HG03064 (cell line): ENCODE data around the gene ENKUR.

Experiments used
- ATAC-seq: cut with Tn5 transposase; IDR thresholded peaks from one replicate; pipeline ENCODE4 v1.9.1; 2021; ENCODE audit warnings: low read depth; ENCODE audit not compliant: unreplicated experiment

The ENKUR gene

DNA sequence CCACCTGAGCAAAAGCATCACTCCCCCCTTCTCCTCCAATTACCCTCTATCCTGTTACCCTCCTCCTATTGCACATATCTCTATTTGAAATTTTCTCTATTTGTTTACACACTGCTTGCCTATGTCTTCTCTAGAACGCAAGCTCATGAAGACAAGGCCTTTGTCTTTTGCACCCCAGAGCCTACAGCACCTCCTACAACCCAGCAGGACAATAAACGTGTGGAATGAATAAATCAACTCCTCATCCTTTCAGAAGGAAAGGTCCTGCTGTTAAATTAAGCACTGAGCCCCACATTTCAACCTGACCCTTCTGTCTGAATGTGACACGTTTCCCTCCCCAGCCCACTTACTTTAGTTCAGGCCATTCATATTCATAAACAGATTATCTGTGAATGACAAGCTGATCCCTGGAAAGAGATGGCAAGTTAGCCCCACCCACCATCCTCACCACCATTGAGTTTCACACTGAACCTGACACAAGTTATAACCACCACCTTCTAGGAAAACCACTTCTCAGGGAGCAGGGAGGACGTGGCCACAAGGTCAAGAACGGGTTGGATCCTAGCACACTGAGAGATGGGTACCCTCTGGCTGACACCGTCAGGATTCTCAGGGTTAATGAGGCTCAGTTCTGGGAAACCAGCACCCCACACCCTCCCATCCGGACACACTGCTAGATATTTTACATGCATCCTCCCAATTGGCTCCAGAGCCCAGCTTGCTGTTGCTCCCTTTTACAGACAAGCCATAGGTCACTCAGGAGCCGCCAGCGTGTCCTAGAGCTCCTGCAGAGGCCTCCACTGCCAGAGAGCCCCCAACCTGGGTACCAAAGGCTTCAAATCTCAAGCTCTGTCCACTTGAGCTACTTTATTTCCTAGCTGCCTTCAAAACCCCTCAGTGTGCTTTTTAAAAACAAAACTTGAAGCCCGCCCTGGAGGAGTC lies 64.5 kb downstream of the ENKUR start:
- ATAC-seq, result no peak

DNA sequence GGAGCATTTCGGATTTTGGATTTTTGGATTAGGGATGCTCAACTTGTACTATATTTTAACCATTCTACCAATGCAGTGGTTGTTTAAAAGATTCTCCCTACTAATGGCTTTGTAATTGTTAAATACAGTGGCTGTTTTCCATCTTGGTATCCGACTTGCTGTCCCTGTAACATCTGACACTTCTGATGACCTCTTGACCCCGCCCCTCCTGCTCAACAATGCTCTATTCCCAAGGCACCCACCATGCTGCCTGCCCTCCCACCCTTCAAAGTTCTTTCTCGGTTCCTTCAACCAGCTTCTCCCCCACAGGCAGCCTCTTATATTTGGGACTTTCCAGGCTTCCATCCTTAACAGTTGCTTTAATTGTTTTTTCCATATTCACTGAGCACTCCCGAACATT lies 65.5 kb downstream of the ENKUR start:
- no peak for ATAC-seq

DNA sequence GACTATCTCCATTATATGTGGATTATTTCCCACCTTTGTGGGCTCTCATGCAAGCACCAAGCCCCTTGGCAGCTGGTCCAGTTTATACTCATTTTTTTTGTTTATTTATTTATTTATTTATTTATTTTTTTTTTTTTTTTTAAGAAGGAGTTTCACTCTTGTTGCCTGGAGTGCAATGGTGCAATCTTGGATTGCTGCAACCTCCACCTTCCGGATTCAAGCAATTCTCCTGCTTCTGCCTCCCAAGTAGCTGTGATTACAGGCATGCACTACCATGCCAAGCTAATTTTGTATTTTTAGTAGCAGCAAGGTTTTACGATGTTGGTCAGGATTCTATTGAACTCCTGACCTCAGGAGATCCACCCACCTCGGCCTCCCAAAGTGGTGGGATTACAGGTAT lies 66.3 kb downstream of the ENKUR start:
- no peak for ATAC-seq

DNA sequence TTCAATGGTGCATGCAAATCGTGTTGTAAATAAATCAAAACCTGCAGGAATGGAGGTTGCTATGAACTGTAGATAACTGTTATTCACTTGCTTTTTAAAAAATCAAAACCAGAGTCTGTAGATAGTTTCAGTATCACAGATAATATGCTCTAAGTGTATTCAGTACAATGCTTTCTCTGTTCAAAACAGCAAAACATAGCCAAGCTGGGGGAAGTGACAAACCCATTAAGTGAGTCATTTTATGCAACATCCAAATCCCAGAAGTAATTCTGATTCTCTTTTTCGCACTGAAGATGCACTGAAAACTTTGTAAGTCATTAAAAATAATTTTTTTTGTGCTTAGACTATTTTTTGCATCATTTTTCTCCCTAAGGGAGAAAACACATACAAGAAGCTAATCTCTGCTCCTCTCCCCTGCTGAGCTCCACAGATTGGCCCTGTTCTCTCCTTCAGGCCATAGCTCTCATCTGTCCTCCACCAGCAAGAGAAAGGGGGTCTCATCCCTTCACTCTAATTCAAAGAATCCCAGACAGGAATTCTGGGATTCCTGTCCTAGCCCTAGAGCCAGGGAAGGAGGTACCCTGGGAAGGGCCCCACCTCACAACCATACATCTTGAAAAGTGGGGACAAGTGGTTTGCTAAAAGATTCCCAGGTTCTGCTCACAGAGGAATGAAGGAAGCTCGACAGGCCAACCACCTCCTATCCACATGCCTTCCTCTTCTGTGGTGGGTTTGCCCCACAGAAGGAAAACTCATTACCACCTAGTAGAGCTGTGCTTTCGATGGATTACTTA lies 68.5 kb downstream of the ENKUR start:
- peak; percentile 66 for ATAC-seq

DNA sequence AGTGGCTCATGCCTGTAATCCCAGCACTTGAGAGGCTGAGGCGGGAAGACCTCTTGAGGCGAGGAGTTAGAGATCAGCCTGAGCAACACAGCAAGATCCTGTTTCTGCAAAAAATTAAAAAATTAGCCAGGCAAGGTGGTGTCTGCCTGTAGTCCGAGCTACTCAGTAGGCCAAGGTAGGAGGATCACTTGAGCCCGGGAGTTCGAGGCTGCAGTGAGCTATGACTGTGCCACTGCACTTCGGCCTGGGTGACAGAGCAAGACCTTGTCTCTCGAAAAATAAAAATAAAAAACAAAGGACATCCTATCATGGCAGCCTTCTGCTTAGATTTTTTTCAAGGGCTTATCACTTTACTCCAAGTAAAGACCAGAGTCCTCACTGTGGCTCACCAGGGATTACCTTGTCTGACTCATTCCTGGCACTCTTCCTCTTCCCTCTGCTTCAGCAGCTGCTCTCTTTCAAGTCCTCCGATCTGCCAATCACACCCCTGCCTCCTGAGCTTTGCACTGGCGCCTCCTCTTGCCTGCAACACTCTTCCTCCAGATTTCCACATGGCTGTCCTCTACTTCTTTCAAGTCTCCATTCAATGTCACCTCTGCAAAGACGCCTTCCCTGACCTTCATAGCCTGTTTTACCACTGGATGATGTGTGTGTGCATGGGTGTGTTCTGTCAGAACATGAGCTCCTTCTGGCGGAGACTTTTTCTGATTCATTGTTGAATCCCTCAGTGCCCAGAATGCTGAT lies 71.3 kb downstream of the ENKUR start:
- ATAC-seq, result no peak

DNA sequence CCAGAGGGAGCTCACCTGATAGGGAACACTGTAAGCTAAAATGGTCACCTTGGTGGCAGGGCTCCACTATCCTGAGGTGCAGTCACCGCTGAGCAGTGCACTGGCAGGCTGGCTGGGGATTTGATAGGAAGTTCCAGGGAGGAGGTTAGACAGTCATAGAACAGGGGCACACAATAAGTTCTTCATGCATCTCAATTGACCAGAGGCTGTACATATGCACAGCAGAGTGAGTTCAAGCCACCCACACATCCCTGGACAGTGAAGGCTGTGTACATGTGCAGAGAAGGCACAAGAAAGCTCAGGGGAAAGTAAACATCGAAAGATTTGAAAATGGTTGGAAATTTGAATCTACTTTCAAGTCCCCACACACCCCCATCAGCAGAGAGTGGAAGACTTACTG lies 77.4 kb downstream of the ENKUR start:
- ATAC-seq, result no peak

DNA sequence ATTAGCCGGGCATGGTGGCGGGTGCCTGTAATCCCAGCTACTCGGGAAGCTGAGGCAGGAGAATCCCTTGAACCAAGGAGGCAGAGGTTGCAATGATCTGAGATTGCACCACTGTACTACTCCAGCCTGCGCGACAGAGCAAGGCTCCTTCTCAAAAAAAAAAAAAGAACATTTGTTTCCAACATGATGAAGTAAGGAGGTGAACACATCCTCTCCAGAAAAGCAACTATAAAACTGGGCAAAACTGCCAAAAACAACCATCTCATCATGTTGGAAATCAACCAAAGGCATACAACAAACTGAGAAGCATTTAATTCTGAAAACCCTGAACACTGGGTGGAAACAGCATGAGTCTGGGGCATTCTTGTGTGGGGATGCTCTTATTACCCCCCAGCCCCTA lies 77.9 kb downstream of the ENKUR start:
- no peak for ATAC-seq

DNA sequence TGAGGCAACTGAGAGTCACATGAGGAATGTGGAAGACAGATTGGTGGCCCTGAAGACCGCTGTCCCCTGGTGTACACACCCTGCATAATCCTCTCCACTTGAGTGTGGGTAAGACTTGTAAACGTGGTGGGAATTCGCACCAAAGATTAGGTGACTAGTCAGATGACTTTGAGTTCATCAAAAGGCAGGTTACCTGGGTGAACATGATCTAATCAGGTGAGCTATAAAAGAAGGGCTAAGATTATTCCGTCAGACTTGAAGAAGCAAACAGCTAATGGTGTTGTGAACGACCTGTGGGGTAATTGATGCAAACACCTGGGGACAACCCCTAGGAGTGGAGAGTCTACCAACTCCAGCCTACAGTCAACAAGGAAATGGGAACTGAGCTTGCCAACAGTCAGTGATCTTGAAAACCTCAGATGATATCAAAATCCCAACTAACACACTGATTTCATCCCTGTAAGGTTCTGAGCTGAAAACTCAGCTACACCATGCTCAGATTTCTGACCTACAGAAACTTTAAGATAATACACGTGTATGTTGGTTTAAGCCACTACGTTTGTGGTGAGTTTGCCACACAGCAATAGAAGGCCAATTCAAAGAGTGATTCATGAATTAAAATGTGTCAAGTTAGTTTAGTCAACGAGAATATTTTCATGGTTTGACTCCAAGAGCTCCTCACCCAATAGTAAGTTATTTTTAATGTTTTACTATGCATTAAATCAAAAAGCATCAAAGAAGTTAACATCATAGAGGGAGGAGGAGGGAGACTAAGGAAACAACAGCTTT lies 80.3 kb downstream of the ENKUR start:
- ATAC-seq, result no peak
